ENCODE results near the gene BLID. TPM values are rescaled to one million over a fixed set of nuclear protein-coding genes. Genes with fewer than 3 reads are reported as not detected.

Gene BLID
- total RNA-seq, 4 donors from 2014 or later = 1.7 to 6.5 (median 5.8) TPM

GRCh38 chr11:122100756-122101080 is 15.3 kb downstream of the BLID start:
- peak; percentile 46 for ATAC-seq (ENCODE audit: low FRiP score)
- no peak for DNase-seq (ENCODE audit: low spot score)
- no peak for TF ChIP-seq CTCF (IDR thresholded peaks at IDR 0.05)

- ATAC-seq (ENCODE audit: low FRiP score) = peak; percentile 48
- DNase-seq (ENCODE audit: low spot score) = peak; percentile 43
- no peak for TF ChIP-seq CTCF (IDR thresholded peaks at IDR 0.05)
These were observed 15.8 kb downstream of the BLID start for GRCh38 chr11:122100037-122100755.

- no peak for DNase-seq (ENCODE audit: low spot score)
These were observed 16.5 kb downstream of the BLID start for GRCh38 chr11:122099374-122100036.

GRCh38 chr11:122098261-122098980 is 17.6 kb downstream of the BLID start:
- no peak for DNase-seq (ENCODE audit: low spot score)
- no peak for TF ChIP-seq CTCF (IDR thresholded peaks at IDR 0.05)
- ATAC-seq (ENCODE audit: low FRiP score) = no peak

More at GRCh38 chr11:122099374-122100036, 16.5 kb downstream of the BLID start:
- no peak for TF ChIP-seq CTCF (IDR thresholded peaks at IDR 0.05)
- ATAC-seq (ENCODE audit: low FRiP score) = peak; percentile 25

- no peak for ATAC-seq (ENCODE audit: low FRiP score)
- DNase-seq (ENCODE audit: low spot score) = no peak
- no peak for TF ChIP-seq CTCF (IDR thresholded peaks at IDR 0.05)
These were observed 18.5 kb downstream of the BLID start for GRCh38 chr11:122097419-122098001.

GRCh38 chr11:122096272-122097112 is 19.5 kb downstream of the BLID start:
- ATAC-seq (ENCODE audit: low FRiP score) = no peak
- no peak for DNase-seq (ENCODE audit: low spot score)
- TF ChIP-seq CTCF (IDR thresholded peaks at IDR 0.05) = no peak

All from omental fat pad (tissue), 4 donors.